Prostate gland (tissue), 2 donors: ENCODE data around the gene PDE9A.

Source experiments
- CTCF ChIP-seq, 4 experiments: fragments of 200-600 bp in 2 of 4; fragments of 450-650 bp in 2 of 4; sonication (generic) in 2 of 4; IDR thresholded peaks; 1 replicate in 3 of 4; 2 replicates in 1 of 4; pipeline ENCODE4 v1.5.1; 2016 to 2019; ENCODE audit warnings: antibody characterized with exemption in 4 of 4, mild to moderate bottlenecking in 2 of 4, moderate library complexity in 2 of 4
- POLR2A ChIP-seq: fragments of 450-650 bp; IDR thresholded peaks from one replicate; pipeline ENCODE4 v1.6.1; 2016; ENCODE audit warnings: antibody characterized with exemption, mild to moderate bottlenecking

DNA sequence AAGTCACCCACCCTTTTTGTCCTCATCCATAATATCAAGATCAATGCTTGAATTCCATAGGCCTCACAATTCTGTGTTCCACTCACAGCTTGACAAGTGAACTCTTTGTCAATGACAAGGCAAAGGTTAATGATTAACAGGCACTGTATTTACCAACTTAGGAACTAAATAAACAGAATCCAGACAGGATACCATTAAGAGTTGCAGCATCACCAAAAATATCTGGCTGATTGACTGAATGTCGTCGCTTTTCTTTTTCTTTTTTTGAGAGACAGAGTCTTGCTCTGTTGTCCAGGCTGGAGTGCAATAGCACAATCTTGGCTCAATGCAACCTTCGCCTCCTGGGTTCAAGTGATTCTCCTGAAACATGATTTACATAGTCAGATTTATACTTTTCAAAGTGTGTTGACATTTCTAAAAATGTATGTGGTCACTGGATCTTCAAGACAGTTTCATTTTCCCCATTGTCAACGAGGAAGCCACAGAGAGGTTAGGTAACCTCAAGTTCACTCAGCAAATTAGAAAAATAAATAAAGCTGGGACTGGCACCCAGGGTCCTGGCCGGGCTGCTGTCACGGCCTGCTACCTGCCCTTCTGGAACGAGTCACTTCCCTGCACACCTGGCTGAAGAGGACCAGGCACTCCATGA, 81.0 kb downstream of the PDE9A start:
- TF ChIP-seq CTCF (IDR thresholded peaks at IDR 0.05): no peak
- no peak for TF ChIP-seq POLR2A
